HEK293 (cell line): ENCODE measurements around the gene MICAL3.

Experiments used
- CTCF ChIA-PET: fragments of 350-600 bp; formaldehyde crosslinking; extraction: SDS; loops from one replicate; lab custom pipeline; 2021; ENCODE audit warnings: antibody characterized with exemption; lab: Yijun Ruan, JAX
- POLR2A ChIA-PET: fragments of 300-600 bp; formaldehyde crosslinking; extraction: SDS; loops from one replicate; lab custom pipeline; 2020; ENCODE audit warnings: antibody characterized with exemption, inconsistent platforms; lab: Yijun Ruan, JAX
- H3K27ac ChIP-seq: fragments of 200-500 bp; sonication (Bioruptor generic); 2 replicates; pipeline ENCODE4 v1.5.1; 2014; ENCODE audit warnings: low read depth, low read length, control low read depth, inconsistent platforms; ENCODE audit errors: extremely low read depth
- H3K36me3 ChIP-seq, 2 experiments: fragments of 200-500 bp in 1 of 2; sonication (Bioruptor generic) in 1 of 2; 1 replicate in 1 of 2; 2 replicates in 1 of 2; pipeline ENCODE4 v1.5.1; 2014 to 2017; ENCODE audit warnings: inconsistent platforms in 2 of 2, low read length in 2 of 2; ENCODE audit not compliant: control insufficient read depth in 2 of 2, insufficient read depth in 1 of 2
- H3K4me1 ChIP-seq: fragments of 200-500 bp; sonication (Bioruptor generic); 2 replicates; pipeline ENCODE4 v1.5.1; 2014; ENCODE audit warnings: mild to moderate bottlenecking, low read length, inconsistent platforms; ENCODE audit not compliant: control insufficient read depth, insufficient read depth
- H3K4me3 ChIP-seq: 2 replicates; pipeline ENCODE4 v1.5.1; 2011; ENCODE audit warnings: low read depth, mild to moderate bottlenecking, control low read depth, low read length, moderate library complexity
- H3K9me3 ChIP-seq: fragments of 200-500 bp; sonication (Bioruptor generic); 2 replicates; pipeline ENCODE4 v1.5.1; 2014; ENCODE audit warnings: low read depth, low read length, inconsistent platforms; ENCODE audit not compliant: control insufficient read depth, insufficient read depth
- GLI2 ChIP-seq: fragments of 450-650 bp; formaldehyde crosslinking; IDR thresholded peaks from 2 replicates; pipeline ENCODE4; 2017; ENCODE audit warnings: missing biosample characterization, missing genetic modification characterization, low read depth, borderline replicate concordance
- GLIS1 ChIP-seq: fragments of 450-650 bp; formaldehyde crosslinking; IDR thresholded peaks from 2 replicates; pipeline ENCODE4 v1.5.1; 2016; ENCODE audit warnings: missing biosample characterization, missing genetic modification characterization
- RBAK ChIP-seq: fragments of 450-650 bp; formaldehyde crosslinking; IDR thresholded peaks from 2 replicates; pipeline ENCODE4 v1.5.1; 2016; ENCODE audit warnings: missing biosample characterization, missing genetic modification characterization
- SCRT2 ChIP-seq: fragments of 450-650 bp; formaldehyde crosslinking; IDR thresholded peaks from 2 replicates; pipeline ENCODE4 v1.5.1; 2016; ENCODE audit warnings: missing biosample characterization, missing genetic modification characterization
- SP7 ChIP-seq: fragments of 450-650 bp; formaldehyde crosslinking; IDR thresholded peaks from 2 replicates; pipeline ENCODE4 v1.5.1; 2016; ENCODE audit warnings: missing biosample characterization, missing genetic modification characterization
- ZBTB8A ChIP-seq: fragments of 450-650 bp; formaldehyde crosslinking; IDR thresholded peaks from 2 replicates; pipeline ENCODE4 v1.5.1; 2016; ENCODE audit warnings: missing biosample characterization, missing genetic modification characterization
- ZNF138 ChIP-seq: fragments of 450-650 bp; formaldehyde crosslinking; IDR thresholded peaks from 2 replicates; pipeline ENCODE4 v1.5.1; 2016; ENCODE audit warnings: missing biosample characterization, missing genetic modification characterization, borderline replicate concordance
- ZNF169 ChIP-seq: fragments of 450-650 bp; formaldehyde crosslinking; IDR thresholded peaks from 2 replicates; pipeline ENCODE4 v1.5.1; 2016; ENCODE audit warnings: missing biosample characterization, missing genetic modification characterization
- ZNF24 ChIP-seq: fragments of 450-650 bp; formaldehyde crosslinking; IDR thresholded peaks from 2 replicates; pipeline ENCODE4 v1.5.1; 2016; ENCODE audit warnings: missing biosample characterization, missing genetic modification characterization
- ZNF335 ChIP-seq: fragments of 450-650 bp; formaldehyde crosslinking; conservative IDR thresholded peaks from 2 replicates; pipeline ENCODE4 v1.5.1; 2016; ENCODE audit warnings: missing biosample characterization, missing genetic modification characterization
- ZNF394 ChIP-seq: fragments of 450-650 bp; formaldehyde crosslinking; IDR thresholded peaks from 2 replicates; pipeline ENCODE4 v1.5.1; 2016; ENCODE audit warnings: missing biosample characterization, missing genetic modification characterization, mild to moderate bottlenecking, moderate library complexity, borderline replicate concordance
- ZNF48 ChIP-seq: fragments of 450-650 bp; formaldehyde crosslinking; IDR thresholded peaks from 2 replicates; pipeline ENCODE4 v1.5.1; 2016; ENCODE audit warnings: missing biosample characterization, missing genetic modification characterization
- ZNF501 ChIP-seq: fragments of 450-650 bp; formaldehyde crosslinking; IDR thresholded peaks from 2 replicates; pipeline ENCODE4 v1.5.1; 2016; ENCODE audit warnings: missing biosample characterization, missing genetic modification characterization
- ZNF514 ChIP-seq: fragments of 450-650 bp; formaldehyde crosslinking; IDR thresholded peaks from 2 replicates; pipeline ENCODE4 v1.5.1; 2016; ENCODE audit warnings: missing biosample characterization, missing genetic modification characterization
- ZNF548 ChIP-seq: fragments of 450-650 bp; formaldehyde crosslinking; IDR thresholded peaks from 2 replicates; pipeline ENCODE4 v1.5.1; 2016; ENCODE audit warnings: missing biosample characterization, missing genetic modification characterization
- ZNF549 ChIP-seq: fragments of 450-650 bp; IDR thresholded peaks from 2 replicates; pipeline ENCODE4 v1.5.1; 2018; ENCODE audit warnings: missing biosample characterization, missing genetic modification characterization, mild to moderate bottlenecking, inconsistent platforms, moderate library complexity
- ZNF624 ChIP-seq: fragments of 450-650 bp; formaldehyde crosslinking; IDR thresholded peaks from 2 replicates; pipeline ENCODE4 v1.5.1; 2017; ENCODE audit warnings: missing biosample characterization, missing genetic modification characterization
- ZNF670 ChIP-seq: fragments of 450-650 bp; formaldehyde crosslinking; IDR thresholded peaks from 2 replicates; pipeline ENCODE4 v1.5.1; 2016; ENCODE audit warnings: missing biosample characterization, missing genetic modification characterization, low read depth
- ZNF76 ChIP-seq: fragments of 450-650 bp; formaldehyde crosslinking; IDR thresholded peaks from 2 replicates; pipeline ENCODE4; 2016; ENCODE audit warnings: low read depth, missing biosample characterization, missing genetic modification characterization, borderline replicate concordance
- ZNF843 ChIP-seq: fragments of 450-650 bp; formaldehyde crosslinking; IDR thresholded peaks from 2 replicates; pipeline ENCODE4 v1.5.1; 2016; ENCODE audit warnings: missing biosample characterization, missing genetic modification characterization
- ZSCAN16 ChIP-seq: fragments of 450-650 bp; formaldehyde crosslinking; IDR thresholded peaks from 2 replicates; pipeline ENCODE4 v1.5.1; 2016; ENCODE audit warnings: missing biosample characterization, missing genetic modification characterization
- ZXDB ChIP-seq: fragments of 450-650 bp; formaldehyde crosslinking; IDR thresholded peaks from 2 replicates; pipeline ENCODE4 v1.5.1; 2016; ENCODE audit warnings: missing biosample characterization, missing genetic modification characterization

The MICAL3 gene

GRCh38 chr22:17884893-17885292, 139.5 kb downstream of the MICAL3 start:
- POLR2A ChIA-PET, result interaction anchor here (0.5 kb wide), 1 partner anchor 99 kb away, joined by 6 read pairs; no protein-coding TSS in a partner anchor
- H3K9me3 ChIP-seq, result no peaks in the 10 kb centered on the region
- no peak overlapping the region for H3K4me3 ChIP-seq
- no peaks in the 10 kb centered on the region for H3K4me1 ChIP-seq
- CTCF ChIA-PET, result interaction anchor here (0.7 to 2.1 kb wide), 4 partner anchors 12 to 191 kb away, joined by 3 to 9 read pairs (median 6); no protein-coding TSS in a partner anchor
- peaks cover 12 to 91% of the 10 kb centered on the region in 2 experiments for H3K36me3 ChIP-seq
- H3K27ac ChIP-seq, result no peak overlapping the region
- TF ChIP-seq ZNF394 (tag by site-specific recombination), result no peak
- no peak for TF ChIP-seq ZNF843 (tag by site-specific recombination)
- TF ChIP-seq ZNF24, result no peak
- TF ChIP-seq ZNF76 (tag by site-specific recombination), result no peak
- TF ChIP-seq ZBTB8A (tag by site-specific recombination), result no peak
- no peak for TF ChIP-seq ZNF549 (tag by site-specific recombination)
- no peak for TF ChIP-seq ZXDB (tag by site-specific recombination)
- TF ChIP-seq GLIS1, result no peak
- no peak for TF ChIP-seq SP7

DNA sequence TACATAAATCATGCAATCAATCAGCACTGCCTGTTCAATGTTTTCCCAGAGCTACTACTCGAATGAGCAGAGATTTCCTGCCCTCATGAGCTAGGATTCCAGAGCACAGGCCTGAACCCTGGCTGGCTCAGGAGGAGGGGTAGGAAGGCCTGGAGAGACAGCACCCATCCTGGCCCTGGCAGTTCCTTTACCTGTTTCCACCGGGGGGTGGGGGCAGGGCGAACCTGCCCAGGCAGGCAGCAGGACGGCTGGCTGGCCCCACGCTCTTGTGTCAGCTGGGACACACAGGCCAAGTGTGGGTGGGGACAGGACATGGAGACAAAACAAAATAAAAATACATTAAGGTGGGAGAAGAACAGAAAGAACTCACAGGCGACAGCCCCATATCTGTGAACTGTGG, 140.3 kb downstream of the MICAL3 start:
- Histone ChIP-seq H3K27ac (no peak overlapping the region), H3K4me1 (no peaks in the 10 kb centered on the region), H3K36me3 (peaks cover 12 to 95% of the 10 kb centered on the region in 2 experiments), H3K9me3 (no peaks in the 10 kb centered on the region), H3K4me3 (no peak overlapping the region)
- ChIA-PET POLR2A (no interaction called here), CTCF (interaction anchor here (1.5 to 2.1 kb wide), 3 partner anchors 18 to 192 kb away, joined by 3 to 9 read pairs (median 9); no protein-coding TSS in a partner anchor)
- TF ChIP-seq GLI2 (tag by site-specific recombination) (no peak), ZNF48 (no peak), ZNF138 (no peak), ZNF501 (tag by site-specific recombination) (no peak), ZNF514 (tag by site-specific recombination) (no peak), ZSCAN16 (tag by site-specific recombination) (no peak)

GRCh38 chr22:17883356-17883755, 141.0 kb downstream of the MICAL3 start:
- ChIA-PET POLR2A (no interaction called here), CTCF (interaction anchor here (1.5 to 2.0 kb wide), 2 partner anchors 19 to 193 kb away, joined by 3 to 9 read pairs; no protein-coding TSS in a partner anchor)
- Histone ChIP-seq H3K36me3 (peaks cover 12 to 95% of the 10 kb centered on the region in 2 experiments), H3K9me3 (no peaks in the 10 kb centered on the region), H3K27ac (no peak overlapping the region), H3K4me3 (no peak overlapping the region), H3K4me1 (no peaks in the 10 kb centered on the region)
- TF ChIP-seq RBAK (tag by site-specific recombination) (no peak), ZNF138 (no peak), ZNF548 (tag by site-specific recombination) (no peak), ZNF335 (tag by site-specific recombination) (no peak), ZNF169 (tag by site-specific recombination) (no peak), ZNF624 (no peak)

- H3K4me1 ChIP-seq, result no peaks in the 10 kb centered on the region
- peaks cover 12 to 91% of the 10 kb centered on the region in 2 experiments for H3K36me3 ChIP-seq
- ChIA-PET CTCF (interaction anchor here (1.9 kb wide), 1 partner anchor 9 kb away, joined by 12 read pairs; no protein-coding TSS in a partner anchor), POLR2A (no interaction called here)
- no peak overlapping the region for H3K4me3 ChIP-seq
- TF ChIP-seq ZNF670 (tag by site-specific recombination) (no peak), SCRT2 (tag by site-specific recombination) (peak; percentile 37; the same call in 1 of the 2 replicates)
- H3K27ac ChIP-seq, result no peak overlapping the region
- H3K9me3 ChIP-seq, result no peaks in the 10 kb centered on the region
Observed at GRCh38 chr22:17882727-17883126, 141.6 kb downstream of the MICAL3 start.
